Measurements from ENCODE around the gene HTR3B.
"Not testable (repeated sequence)": the region's sequence is repeated elsewhere in the genome, so short reads cannot be mapped to it uniquely, and the experiment has no call there.

The HTR3B gene

DNA sequence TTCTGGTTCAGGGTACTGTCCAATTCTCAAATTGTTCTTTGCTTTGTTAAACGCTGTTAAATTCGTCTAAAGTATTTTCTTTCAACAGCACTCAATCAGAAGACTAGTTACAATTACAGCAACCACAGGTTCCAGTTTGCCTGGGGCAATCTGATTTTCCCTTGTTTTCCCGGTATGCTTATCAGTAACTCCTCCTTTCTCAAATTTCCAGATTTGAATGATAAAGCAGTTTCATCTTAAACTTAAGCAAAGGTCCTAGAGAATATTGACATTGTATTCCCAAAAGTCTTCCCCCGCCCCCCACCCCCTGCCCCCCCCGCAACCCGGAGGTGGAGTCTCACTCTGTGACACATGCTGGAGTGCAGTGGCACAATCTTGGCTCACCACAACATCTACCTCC lies 18.7 kb upstream of the HTR3B start:
- no peak for DNase-seq

DNA sequence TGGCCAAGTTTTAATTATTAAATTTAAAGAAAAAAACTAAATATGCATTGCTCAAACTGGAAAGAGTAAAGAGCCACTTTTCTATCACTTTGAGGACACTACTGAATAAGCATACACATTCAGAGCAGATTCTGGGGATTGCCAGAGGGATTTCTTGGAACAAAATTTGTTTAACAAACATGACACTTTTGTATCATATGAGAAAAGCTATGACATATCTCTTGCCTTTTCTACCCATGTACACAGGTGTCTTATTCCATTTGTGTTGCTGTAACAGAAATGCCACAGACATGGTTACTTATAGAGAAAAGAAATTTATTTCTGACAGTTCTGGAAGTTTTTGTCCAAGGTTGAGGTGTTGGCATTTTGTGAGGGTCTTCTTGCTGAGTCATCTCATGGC lies 15.7 kb upstream of the HTR3B start:
- no peak for DNase-seq

DNA sequence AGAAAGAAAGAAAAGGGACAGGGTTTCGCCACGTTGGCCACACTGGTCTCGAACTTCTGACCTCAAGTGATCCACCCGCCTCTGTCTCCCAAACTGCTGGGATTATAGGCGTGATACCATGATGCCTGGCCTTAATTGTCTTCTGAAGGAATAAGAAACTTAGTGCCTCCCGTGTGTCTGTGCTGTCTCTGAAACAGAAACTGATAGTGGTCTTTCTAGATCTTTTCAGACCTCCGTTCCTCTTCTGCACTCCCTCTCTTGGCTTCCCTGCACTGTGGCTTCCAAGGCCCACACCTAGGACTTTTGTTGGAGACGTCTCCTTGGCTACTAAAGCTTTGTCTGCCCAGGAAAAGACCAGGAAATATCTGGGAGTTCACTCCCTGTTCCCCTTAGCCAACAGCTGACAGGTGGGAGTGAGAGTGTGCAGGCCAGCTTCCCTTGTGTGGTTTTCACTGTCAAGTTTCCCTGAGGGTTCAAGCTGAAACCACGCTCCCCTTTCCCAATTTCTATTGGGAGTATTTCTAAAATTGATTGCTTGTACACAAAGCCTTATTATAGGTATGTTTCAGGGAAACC lies 10.1 kb upstream of the HTR3B start:
- no peak for DNase-seq

DNA sequence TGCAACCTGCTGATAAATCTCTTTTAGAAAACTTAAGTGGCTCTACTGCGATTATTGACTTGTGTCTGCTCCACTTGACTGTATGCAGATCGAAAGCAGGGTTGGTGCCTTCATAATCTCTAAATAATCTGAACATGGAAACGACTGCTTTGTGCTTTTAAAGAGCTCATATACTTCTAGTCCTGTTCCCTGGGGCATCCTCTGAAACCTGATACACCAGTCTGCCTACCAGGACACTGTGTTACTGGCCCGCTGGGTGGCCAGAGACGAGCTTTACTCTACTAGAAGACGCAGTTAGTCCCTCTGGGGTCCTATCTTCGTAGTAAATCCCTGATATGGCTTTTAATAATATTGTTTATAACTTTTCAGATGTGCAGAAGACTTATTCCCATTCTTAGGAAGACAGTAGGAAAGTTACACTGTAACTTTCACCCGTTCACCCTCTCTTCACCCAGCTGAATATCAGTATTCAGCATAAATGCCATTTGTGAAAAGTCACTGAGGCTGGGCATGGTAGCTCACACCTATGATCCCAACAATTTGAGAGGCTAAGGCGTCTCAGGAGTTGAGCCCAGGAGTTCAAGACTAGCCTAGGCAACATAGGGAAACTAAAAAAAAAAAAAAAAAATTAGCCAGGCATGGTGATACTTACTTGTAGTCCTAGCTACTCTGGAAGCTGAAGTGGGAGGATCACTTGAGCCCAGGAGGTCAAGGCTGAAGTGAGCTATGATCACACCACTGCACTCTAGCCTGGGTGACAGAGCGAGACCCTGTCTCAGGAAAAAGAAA lies 9.0 kb upstream of the HTR3B start:
- no peak for DNase-seq

DNA sequence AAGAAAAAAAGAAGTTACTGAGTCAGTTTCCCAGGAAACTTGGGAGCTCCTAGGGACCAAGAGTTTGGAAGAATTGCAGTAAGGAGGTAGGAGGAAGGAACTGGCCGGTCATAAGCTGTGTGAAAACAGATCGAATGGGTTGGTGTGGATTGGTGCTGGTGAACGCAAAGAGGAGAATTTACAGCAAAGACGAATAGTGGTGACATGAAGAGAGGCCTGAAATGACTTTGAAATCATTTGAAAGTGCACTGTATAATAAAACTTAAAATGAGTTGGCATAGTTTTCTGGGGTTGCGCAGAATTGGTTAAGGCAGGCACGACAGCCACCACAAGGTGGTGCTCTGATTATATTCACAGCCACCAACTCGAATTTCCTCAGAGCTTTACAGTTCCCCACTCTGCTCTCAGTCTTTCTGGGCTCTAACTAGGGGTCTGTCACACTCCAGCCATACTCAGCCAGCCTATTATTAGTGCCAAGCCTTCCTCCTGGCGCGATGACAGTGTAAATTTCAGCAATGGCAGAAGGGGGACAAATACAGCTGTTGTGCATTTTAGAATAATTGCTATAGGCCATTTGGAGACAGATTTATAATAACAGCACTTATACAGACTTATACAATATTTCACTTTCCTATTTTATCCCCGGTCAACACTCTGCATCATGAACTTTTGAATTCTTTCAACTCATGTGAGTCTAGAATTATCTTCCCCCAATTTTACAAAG lies 8.3 kb upstream of the HTR3B start:
- DNase-seq, result no peak

DNA sequence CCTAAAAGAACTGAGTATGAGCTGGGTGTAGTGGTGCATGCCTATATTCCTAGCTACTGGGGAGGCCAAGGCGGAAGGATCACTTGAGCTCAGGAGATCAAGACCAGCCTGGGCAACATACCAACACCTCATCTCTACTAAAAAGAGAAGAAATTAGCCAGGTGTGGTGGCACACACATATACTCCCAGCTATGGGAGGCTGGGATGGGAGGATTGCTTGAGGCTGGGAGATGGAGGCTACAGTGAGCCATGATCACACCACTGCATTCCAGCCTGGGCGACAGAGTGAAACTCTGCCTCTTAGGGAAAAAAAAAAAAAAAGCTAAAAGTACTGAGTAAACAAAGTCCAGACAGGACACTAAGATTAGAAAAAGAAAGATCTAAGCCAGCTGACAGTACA lies 3.5 kb upstream of the HTR3B start:
- no peak for DNase-seq

DNA sequence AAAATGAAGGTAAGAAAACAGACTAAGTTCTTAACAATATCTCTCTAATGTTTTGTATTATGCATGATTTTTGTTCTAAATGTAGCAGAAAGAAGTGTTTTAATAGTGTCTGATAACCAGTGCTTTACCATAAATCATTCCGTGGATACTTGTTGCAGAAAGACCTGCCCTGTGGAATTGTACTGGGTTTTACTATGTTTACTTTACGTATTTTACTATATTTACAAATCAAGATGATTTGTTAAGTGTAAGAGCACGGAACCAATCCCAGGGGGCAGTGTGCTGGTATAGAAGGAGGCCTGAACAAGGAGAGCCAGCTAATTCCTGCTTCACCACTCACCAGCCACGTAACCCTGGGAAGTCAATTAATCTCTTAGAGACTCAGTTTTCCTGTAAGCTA lies 1.4 kb downstream of the HTR3B start:
- DNase-seq, result no peak

DNA sequence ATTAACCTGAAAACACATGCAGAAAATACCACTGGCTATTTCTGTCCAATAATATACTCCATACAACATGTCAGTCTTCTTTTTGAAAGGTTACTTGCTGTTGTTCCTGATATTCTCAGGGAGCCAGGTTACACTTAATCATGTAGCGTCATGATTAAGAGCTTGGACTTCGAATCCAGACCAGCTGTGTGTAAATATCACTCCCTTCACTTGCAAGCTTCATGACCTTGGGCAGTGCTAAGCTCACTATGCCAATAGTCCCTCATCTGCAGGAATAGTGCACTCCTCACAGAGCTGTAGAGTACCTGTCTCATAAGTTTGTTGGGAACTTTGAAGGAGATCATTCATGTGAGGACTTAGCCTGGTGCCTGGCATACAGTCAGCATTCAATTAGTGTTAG lies 1.9 kb downstream of the HTR3B start:
- DNase-seq, result no peak

DNA sequence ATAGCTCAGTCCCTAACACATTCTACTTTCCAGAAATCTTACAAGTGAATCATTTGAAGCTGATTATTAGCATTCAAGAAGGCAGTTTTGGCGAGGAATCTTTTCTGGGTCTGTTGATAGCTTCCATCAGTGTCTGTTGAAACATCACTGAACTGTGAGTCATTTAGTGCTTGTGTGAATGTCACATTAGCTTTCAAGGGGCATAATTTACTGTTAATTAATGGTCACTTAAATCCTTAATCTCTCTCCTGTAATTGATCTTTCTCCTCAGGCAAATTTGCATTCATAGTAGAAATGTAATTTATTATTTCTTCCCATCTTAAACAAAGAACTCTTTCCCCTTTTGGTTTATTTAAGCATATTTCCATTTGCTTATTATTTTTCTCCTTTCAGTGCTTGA lies 2.6 kb downstream of the HTR3B start:
- DNase-seq, result no peak

DNA sequence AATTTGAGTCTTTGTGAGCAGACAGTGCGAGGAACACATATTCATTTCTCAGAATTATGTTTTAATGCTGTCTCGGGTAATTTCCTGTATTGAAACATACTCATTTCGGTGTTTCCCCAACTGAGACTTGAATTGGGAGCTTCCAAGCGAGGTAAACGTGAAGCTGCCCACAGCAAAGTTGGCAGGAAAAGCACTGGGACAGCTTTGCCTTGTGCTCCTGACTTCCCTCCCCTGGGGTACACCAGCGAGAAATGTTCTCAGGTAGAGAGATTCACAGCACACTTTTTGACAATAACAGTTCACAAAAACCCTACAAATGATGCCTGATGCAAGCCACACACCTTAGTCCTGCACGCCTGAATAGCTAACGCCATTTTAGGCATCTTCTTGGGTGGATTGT lies 3.1 kb downstream of the HTR3B start:
- no peak for DNase-seq

DNA sequence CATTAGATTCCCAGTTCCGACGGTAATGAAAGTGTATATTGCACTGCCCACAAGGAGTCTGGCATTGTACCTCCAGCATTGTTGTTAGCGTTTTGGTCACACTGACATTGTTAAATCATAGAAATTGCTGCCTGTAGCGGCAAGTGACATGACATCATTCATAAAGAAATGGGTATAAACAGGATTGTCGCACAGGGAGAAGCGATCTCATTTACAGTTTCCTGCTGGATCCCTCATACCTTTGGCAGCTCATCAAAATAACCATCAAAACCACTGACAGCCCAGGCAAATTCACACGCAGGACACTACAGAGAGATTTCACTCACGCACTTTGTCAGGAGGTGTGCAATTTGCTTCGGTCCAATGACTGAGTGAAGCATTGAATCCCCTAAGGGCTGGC lies 3.5 kb downstream of the HTR3B start:
- DNase-seq, result no peak

DNA sequence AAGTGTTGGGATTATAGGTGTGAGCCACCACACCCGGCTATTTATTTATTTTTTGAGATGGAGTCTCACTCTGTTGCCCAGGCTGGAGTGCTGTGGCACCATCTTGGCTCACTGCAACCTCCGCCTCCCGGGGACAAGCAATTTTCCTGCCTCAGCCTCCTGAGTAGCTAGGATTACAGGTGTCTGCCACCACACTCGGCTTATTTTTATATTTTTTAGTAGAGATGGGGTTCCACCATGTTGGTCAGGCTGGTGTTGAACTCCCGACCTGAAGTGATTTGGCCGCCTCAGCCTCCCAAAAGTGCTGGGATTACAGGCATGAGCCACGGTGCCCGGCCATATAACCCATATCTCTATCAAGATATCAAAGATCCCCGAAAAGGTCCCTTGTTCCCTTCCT lies 6.9 kb downstream of the HTR3B start:
- not testable (repeated sequence) for DNase-seq

DNA sequence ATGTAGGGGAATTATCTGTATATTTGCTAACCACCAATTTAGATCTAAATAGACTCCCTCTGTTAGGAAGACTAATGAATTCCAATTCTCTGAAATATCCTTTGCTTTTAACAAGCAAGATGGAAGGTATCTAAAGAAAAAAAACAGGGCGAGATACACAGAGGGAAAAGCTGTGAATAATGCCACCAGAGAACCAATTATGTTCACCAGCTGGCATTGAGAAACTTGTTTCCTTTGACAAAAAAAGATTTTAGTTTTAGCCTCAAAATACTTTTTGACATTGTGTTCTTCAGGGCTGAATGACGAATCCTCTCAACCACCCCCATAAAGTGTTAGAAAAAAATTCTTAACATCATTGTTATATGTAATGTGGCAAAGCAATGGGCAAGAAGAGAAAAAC lies 19.0 kb downstream of the HTR3B start:
- DNase-seq, result no peak

DNA sequence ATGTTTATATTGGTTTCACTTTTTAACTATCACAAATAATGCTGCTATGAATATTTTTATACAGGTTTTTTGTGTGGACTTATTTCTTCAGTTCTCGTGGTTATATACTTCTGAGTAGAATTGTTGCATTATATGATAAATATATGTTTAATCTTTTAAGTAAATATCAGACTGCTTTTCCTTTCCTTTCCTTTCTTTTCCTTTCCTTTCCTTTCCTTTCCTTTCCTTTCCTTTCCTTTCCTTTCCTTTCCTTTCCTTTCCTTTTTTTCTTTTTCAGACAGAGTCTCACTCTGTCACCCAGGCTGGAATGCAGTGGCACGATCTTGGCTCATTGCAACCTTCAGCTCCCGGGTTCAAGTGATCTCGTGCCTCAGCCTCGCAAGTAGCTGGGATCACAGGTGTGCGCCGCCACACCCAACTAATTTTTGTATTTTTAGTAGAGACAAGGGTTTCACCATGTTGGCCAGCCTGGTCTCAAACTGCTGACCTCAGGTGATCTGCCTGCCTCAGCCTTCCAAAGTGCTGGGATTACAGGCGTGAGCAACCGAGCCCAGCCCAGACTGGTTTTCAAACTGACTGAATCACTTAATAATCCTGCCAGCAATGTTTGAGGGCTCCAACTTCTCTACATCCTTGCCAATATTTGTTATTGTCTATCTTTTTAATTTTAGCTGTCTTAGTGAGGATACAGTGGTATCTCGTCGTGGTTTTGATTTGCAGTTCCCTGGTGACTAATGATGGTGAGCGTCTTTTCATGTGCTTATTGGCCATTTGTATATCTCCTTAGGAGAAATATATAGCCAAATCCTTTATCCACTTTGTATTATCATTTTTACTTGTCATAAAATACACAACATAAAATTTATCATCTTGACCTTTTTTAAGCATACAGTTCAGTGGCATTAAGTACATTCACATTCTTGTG lies 21.9 kb downstream of the HTR3B start:
- no peak for DNase-seq

DNA sequence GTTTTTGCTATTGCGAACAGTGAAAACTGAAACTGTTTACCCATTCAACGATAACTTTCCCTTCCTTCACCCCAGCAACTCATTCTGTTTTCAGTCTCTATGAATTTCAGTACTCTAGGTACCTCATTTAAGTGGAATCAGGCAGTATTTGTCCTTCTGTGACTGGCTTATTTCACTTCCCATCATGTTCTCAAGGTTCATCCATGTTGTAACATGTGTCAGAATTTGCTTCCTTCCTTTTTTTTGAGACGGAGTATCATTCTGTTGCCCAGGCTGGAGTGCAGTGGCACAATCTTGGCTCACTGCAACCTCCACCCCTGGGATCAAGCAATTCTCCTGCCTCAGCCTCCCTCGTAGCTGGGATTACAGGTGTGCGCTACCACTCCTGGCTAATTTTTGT lies 23.7 kb downstream of the HTR3B start:
- no peak for DNase-seq

DNA sequence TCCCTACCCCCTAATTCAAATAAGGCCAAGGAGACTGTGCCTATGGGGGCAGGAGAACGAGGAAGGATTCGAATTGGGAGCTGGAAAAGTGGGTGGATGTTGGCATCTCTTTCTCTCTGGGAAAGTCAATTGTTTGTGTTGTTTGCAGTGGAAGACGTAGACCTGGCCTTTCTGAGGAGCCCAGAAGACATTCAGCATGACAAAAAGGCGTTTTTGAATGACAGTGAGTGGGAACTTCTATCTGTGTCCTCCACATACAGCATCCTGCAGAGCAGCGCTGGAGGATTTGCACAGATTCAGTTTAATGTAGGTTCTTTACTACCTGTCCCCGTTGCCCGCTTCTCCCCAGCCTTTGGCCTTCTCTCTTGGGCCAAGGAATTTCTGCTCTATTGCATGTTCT lies 28.2 kb downstream of the HTR3B start:
- no peak for DNase-seq

DNA sequence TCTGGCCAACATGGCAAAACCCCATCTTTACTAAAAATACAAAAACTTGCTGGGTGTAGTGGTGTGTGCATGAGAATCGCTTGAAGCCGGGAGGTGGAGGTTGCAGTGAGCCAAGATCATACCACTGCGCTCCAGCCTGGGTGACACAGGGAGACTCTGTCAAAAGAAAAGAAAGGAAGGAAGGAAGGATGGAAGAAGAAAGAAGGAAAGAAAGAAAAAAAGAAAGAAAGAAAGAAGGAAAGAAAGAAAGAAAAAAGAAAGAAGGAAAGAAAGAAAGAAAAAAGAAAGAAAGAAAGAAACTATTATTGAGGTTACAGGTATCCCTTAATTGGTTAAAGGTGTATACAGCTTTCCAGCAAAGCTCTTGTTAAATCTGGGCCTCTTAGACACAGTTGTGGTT lies 29.6 kb downstream of the HTR3B start:
- not testable (repeated sequence) for DNase-seq

DNA sequence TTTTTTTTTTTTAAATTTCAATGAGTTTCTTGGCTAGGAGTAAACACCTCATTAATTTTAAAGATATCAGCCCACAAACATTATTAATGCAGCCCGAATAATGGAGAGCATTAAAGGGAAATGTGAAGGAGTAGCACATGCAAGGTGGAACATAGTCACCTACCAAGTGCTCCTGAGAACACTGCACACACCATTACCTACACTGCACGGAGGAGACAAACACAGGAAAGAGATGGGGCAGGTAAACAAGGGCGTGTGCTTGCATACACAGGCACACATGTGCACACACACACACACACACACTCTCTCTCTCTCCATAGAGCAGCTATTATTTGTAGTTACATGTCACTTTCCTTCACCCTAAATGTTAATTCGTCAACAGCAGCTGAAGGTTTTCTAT lies 30.2 kb downstream of the HTR3B start:
- DNase-seq, result no peak

DNA sequence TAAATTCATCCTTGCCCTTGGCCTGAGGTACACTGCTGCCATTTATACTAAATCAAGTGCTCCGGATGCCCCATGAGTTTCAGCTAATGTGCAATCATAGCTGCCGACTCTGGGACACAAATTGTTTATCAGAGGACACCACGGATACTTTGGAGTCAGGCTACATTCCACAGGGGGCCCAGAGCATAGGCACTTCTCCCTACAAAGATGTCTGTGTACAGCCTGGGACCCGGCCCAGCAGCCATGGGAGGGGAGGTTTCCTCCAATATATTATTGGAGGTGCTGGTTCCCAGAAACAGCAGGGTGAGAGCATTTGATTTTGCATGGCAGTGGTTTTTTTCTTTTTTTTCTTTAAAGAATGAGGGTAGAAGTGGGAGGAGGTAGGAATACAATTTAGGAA lies 31.3 kb downstream of the HTR3B start:
- no peak for DNase-seq

DNA sequence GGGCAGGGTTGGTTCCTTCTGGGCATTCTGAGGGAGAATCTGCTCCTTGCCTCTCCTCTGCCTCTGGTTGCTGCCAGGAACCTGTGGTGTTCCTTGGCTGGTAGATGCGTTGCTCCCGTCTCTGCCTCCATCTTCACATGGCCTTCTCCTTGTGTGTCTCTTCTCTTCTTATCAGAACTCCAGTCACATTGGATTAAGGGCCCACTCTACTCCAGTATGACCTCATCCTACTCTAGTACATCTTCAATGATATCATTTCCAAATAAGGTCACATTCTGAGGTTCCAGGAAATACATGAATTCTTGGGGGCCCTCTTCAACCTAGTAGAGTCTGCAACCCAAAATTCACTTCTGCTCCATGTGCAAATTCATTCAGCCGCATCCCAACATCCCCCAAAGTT lies 33.3 kb downstream of the HTR3B start:
- no peak for DNase-seq

DNA sequence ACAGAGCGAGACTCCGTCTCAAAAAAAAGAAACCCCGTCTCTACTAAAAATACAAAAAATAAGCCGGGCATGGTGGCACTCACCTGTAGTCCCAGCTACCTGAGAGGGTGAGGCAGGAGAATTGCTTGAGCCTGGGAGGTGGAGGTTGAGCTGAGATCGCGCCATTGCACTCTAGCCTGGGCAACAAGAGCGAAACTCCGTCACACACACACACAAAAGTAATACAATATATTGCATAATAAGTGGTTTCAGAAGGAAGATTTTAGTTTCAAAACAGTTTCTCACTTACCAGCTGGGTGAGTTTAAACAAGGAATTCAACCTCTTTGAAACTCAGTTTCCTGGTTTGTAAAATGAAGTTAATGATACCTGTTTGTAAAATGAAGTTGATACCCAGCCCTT lies 37.7 kb downstream of the HTR3B start:
- DNase-seq, result no peak

DNA sequence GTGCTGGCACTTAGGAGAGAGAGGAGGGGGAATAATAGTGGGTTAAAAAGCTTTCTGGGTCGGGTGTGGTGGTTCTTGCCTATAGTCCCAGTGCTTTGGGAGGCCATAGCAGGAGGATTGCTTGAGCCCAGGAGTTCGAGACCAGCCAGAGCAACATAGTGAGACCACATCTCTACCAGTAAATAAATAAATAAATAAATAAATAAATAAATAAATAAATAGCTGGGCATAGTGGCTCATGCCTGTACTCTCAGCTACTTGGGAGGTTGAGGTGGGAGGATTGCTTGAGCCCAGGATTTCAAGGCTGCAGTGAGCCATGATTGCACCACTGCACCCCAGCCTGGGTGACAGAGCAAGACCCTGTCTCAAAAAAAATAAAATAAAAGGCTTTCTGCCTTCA lies 41.6 kb downstream of the HTR3B start:
- not testable (repeated sequence) for DNase-seq

DNA sequence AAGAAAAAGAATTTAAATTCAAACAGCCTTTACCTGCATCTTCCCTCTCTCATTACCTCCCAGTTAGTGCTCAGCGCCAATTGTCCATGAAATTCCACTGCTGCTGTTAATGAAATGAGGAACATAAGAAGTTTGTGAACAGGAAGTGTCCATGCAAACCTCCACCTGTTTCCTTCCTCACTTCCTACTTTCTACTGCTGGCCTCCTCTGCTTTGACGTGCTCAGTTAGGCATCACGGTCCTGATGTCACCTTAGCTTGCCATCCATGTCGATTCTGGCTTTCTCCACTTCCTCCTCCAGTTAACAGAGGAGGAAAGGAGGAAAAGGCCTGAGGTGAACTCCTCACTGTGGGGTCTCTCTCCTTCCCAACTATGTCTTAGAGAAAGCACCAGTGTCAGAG lies 43.4 kb downstream of the HTR3B start:
- DNase-seq, result no peak
